KG1 (cell line): ENCODE data around the gene MOCS1.

ENCODE experiments used
- DNase-seq: peaks from one replicate; lab custom pipeline; 2025; lab: John Stamatoyannopoulos, UW

MOCS1 gene

GRCh38 chr6:39876111-39876510 is 58.2 kb downstream of the MOCS1 start:
- DNase-seq = no peak

DNA sequence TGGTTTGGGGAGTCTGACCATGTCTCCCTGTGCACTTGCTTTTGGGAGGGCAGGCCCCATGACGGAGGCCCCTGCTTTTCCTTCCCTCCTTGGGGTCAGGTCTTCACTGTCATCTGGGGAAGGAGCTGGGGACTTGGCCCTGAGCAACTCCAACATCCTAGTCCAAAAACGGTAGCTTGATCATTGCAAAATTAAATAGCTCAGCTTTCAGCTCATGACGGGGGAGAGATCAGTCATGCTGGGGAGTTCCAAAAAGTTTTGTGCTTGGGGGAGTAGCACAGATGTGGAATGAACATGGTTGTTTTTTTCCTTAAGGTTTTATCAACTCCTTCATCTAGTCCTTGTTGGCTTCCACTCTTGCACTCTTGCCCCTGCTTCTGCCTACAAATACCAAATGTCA is 60.8 kb downstream of the MOCS1 start:
- DNase-seq = no peak

DNA sequence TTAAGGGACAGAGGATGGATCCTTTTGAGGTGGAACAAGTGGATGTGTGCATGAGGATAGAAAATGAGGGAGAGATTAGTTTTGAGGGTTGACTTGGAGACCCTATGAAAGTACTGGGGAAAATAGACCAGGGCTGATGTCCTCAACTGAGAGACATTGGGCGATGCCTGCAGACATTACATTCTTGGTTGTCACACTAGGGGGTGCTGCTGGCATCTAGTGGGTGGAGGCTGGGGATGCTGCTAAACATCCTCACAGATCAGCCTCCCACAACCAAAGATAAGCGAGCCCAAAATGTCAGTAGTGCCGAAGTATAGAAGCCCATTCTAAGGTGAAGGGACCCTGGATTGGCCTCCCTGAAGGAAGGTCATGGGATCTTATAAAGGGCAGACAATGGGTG is 63.3 kb downstream of the MOCS1 start:
- no peak for DNase-seq

DNA sequence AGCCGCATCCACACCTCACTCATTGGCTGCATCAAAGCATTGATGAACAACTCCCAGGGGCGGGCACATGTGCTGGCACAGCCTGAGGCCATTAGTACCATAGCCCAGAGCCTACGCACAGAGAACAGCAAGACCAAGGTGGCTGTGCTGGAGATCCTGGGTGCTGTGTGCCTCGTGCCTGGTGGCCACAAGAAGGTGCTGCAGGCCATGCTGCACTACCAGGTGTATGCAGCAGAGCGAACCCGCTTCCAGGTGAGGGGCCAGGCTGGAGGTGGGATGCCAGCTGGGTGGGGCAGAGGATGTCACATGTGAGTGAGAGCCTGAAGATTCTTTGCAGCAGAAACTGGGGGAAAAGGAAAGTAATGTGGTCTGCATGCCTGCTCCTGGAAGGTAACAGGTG is 66.7 kb downstream of the MOCS1 start:
- DNase-seq = no peak

DNA sequence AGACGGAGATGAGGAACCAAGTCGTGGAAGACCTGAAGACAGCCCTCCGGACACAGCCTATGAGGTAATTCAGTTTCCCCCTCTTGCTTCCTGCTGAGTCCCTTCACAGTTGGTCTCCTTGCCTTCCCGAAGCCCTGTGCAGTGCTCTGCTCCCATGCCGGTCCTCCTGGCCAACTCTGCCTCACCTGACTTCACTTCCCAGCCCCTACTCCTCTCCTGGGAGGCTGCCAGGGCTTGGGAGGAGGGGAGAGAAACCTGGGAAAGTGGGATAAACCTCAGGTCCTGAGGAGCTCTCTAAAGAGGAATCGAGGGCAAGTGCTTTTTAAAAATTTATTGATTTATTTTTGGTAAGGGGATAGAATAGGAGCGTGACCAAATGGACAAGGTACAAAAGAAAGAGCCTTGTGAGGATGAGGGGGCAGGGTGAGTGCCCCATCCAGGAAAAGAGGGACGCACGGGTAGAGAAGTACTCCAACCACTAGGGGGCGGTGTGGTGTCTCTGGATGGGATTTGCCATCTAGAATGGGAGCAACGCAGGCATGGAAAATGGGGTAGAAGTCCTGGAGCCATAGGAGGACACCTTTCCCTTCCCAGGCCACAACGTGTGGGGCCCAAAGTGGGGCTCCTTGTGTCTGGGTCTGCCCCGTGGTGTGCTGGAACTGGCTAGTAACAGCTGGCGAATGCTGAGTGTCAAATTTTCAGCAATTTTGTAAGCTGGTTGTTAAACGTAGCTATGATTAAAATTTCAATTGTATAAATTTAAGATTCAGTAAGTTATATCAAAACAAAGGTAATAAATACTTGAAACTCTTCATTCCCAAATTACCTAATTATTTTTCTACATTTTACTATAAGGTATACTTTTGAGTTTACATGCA is 69.0 kb downstream of the MOCS1 start:
- no peak for DNase-seq

DNA sequence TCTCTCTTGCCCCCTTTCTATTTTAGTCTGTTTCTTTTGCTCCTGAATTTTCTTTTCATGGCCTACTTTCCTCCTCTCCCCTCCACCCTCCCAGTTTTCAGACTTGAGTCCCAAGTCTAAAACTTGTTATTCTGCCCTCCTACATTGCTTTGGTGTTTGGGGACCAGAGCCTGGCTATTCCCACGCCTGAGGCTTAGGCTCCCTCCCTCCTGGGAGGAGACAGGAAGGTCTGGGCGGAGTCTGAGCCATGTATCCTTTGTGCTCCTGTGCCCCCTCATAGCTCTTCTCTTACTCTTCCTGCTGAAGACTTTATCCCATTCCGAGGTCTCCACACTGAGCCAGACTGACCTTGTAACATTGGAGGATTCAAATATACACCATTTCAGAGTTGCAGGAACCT is 72.6 kb downstream of the MOCS1 start:
- no peak for DNase-seq

- DNase-seq = no peak
These were observed 75.2 kb downstream of the MOCS1 start for GRCh38 chr6:39859025-39859424.

- no peak for DNase-seq
These were observed 78.8 kb downstream of the MOCS1 start for GRCh38 chr6:39855356-39855995.
